Neural progenitor cell (in vitro differentiated cells): ENCODE results near the gene PRDM11.

ENCODE experiments used
- CTCF ChIP-seq: fragments of 200-600 bp; sonication (generic); IDR thresholded peaks from 2 replicates; pipeline ENCODE4 v1.5.1; 2017; ENCODE audit warnings: antibody characterized with exemption, mild to moderate bottlenecking
- EZH2 ChIP-seq: fragments of 200-600 bp; sonication (generic); IDR thresholded peaks from 2 replicates; pipeline ENCODE4 v1.6.1; 2017; ENCODE audit warnings: antibody characterized with exemption, mild to moderate bottlenecking, moderate library complexity

- TF ChIP-seq CTCF (no peak), EZH2 (no peak)
These were observed 123.2 kb downstream of the PRDM11 start for GRCh38 chr11:45269678-45270077.
